K562 (cell line): ENCODE data around the gene SMIM35. TPM values are rescaled to one million over a fixed set of nuclear protein-coding genes. Genes with fewer than 3 reads are reported as not detected.

Experiments used
- BCOR ChIP-seq: fragments of 450-650 bp; IDR thresholded peaks from 2 replicates; pipeline ENCODE4 v1.6.1; 2016
- CHD2 ChIP-seq: IDR thresholded peaks from 2 replicates; pipeline ENCODE4 v1.6.1; 2011; ENCODE audit warnings: low read depth, low read length
- CREB3L1 ChIP-seq: fragments of 450-650 bp; IDR thresholded peaks from 2 replicates; pipeline ENCODE4 v1.6.1; 2014; ENCODE audit warnings: low read depth, mild to moderate bottlenecking, moderate library complexity, borderline replicate concordance
- DDX20 ChIP-seq: fragments of 450-650 bp; IDR thresholded peaks from 2 replicates; pipeline ENCODE4 v1.6.1; 2016; ENCODE audit warnings: missing genetic modification characterization, low read depth, mild to moderate bottlenecking, missing compliant biosample characterization, moderate library complexity
- DPF2 ChIP-seq: fragments of 450-650 bp; IDR thresholded peaks from 2 replicates; pipeline ENCODE4 v1.6.1; 2016
- ELF2 ChIP-seq: fragments of 250-450 bp; sonication (Bioruptor Pico); IDR thresholded peaks from 2 replicates; pipeline ENCODE4 v1.5.0; 2021; ENCODE audit warnings: mild to moderate bottlenecking
- HDAC1 ChIP-seq, 2 experiments: fragments of 450-650 bp; IDR thresholded peaks; 2 replicates each; pipeline ENCODE4 v1.6.1; 2016 to 2017; ENCODE audit warnings: inconsistent platforms in 1 of 2, mild to moderate bottlenecking in 1 of 2, moderate library complexity in 1 of 2
- HLTF ChIP-seq: fragments of 450-650 bp; IDR thresholded peaks from 2 replicates; pipeline ENCODE4 v1.6.1; 2016
- ILF3 ChIP-seq: fragments of 450-650 bp; IDR thresholded peaks from 2 replicates; pipeline ENCODE4 v1.6.1; 2018; ENCODE audit warnings: antibody characterized with exemption, mild to moderate bottlenecking, moderate library complexity, borderline replicate concordance
- KAT2B ChIP-seq: IDR thresholded peaks from one replicate; pipeline ENCODE4 v1.6.1; 2012; ENCODE audit warnings: low read depth, mild to moderate bottlenecking, control low read depth, inconsistent platforms, low read length, moderate library complexity
- LCOR ChIP-seq: sonication (generic); formaldehyde crosslinking; IDR thresholded peaks from 2 replicates; pipeline ENCODE4 v1.8.0; 2022; ENCODE audit warnings: mild to moderate bottlenecking, missing genetic modification reagents
- MTA1 ChIP-seq: fragments of 450-650 bp; IDR thresholded peaks from 2 replicates; pipeline ENCODE4 v1.6.1; 2017; ENCODE audit warnings: borderline replicate concordance
- PTBP1 ChIP-seq: fragments of 200-400 bp; formaldehyde crosslinking; IDR thresholded peaks from 2 replicates; pipeline ENCODE4 v1.6.1; 2017; ENCODE audit warnings: low read depth, low read length
- RB1 ChIP-seq: fragments of 450-650 bp; IDR thresholded peaks from 2 replicates; pipeline ENCODE4 v1.6.1; 2017; ENCODE audit warnings: low read depth, mild to moderate bottlenecking
- RBM22 ChIP-seq: fragments of 200-400 bp; formaldehyde crosslinking; IDR thresholded peaks from 2 replicates; pipeline ENCODE4 v1.6.1; 2018; ENCODE audit warnings: low read length, low read depth; ENCODE audit not compliant: poor library complexity, severe bottlenecking
- SIN3B ChIP-seq: fragments of 450-650 bp; IDR thresholded peaks from 2 replicates; pipeline ENCODE4 v1.6.1; 2017; ENCODE audit warnings: low read depth, mild to moderate bottlenecking, moderate library complexity
- SMARCA4 ChIP-seq: fragments of 450-650 bp; IDR thresholded peaks from 2 replicates; pipeline ENCODE4 v1.6.1; 2016
- SPI1 ChIP-seq: IDR thresholded peaks from 2 replicates; pipeline ENCODE4 v1.6.1; 2011; ENCODE audit warnings: low read depth, low read length, control low read depth, borderline replicate concordance
- TEAD1 ChIP-seq, 2 experiments: fragments of 450-650 bp in 1 of 2; sonication (generic) in 1 of 2; formaldehyde crosslinking; IDR thresholded peaks; 2 replicates each; pipeline versions ENCODE4 v1.4.0 to v1.8.0; 2020 to 2022; ENCODE audit warnings: mild to moderate bottlenecking in 2 of 2, missing genetic modification reagents in 1 of 2
- TFAM ChIP-seq: fragments of 250-450 bp; sonication (Bioruptor Pico); conservative IDR thresholded peaks from 2 replicates; pipeline ENCODE4 v1.5.0; 2021; ENCODE audit warnings: mild to moderate bottlenecking, moderate library complexity
- ZBTB8A ChIP-seq: fragments of 450-650 bp; IDR thresholded peaks from 2 replicates; pipeline ENCODE4 v1.6.1; 2018; ENCODE audit warnings: mild to moderate bottlenecking, moderate library complexity; ENCODE audit not compliant: partially characterized antibody
- ZNF134 ChIP-seq: fragments of 250-450 bp; sonication (Bioruptor Pico); conservative IDR thresholded peaks from 2 replicates; pipeline ENCODE4 v1.4.0; 2020
- ZNF239 ChIP-seq: fragments of 250-450 bp; sonication (Bioruptor Pico); IDR thresholded peaks from 2 replicates; pipeline ENCODE4 v1.4.0; 2020; ENCODE audit warnings: mild to moderate bottlenecking
- ZNF384 ChIP-seq: IDR thresholded peaks from 2 replicates; pipeline ENCODE4 v1.6.1; 2012; ENCODE audit warnings: low read depth, low read length, improper control_type of control experiment
- ZNF766 ChIP-seq: fragments of 200-800 bp; sonication (Bioruptor generic); conservative IDR thresholded peaks from 2 replicates; pipeline ENCODE4 v1.6.1; 2016; ENCODE audit warnings: missing genetic modification characterization, missing compliant biosample characterization
- polyA plus RNA-seq, 8 experiments: library from polyadenylated mRNA; depleted of rRNA in 4 of 8; stranded (reverse) in 5 of 8; unstranded in 3 of 8; fragments of >200 nt; fragmentation: Nextera tagmentation in 2 of 8; fragmentation: Illumina TruSeq in 1 of 8; extraction: Ambion mirVana in 2 of 8; extraction: Trizol in 1 of 8; gene quantifications; 2 replicates each; pipeline versions ENCODE4 v1.2.1 to v1.2.3, GENCODE V29; 2011 to 2014; ENCODE audit warnings: inconsistent platforms in 1 of 8, missing spikeins in 1 of 8
- total RNA-seq, 7 experiments: library from RNA; depleted of rRNA in 6 of 7; stranded (reverse); fragments of >200 nt in 6 of 7; fragmentation: Illumina TruSeq in 2 of 7; extraction: Trizol in 2 of 7; gene quantifications; 2 replicates each; pipeline versions ENCODE4 v1.2.1 to v1.2.3, GENCODE V29; 2011 to 2021; ENCODE audit warnings: low replicate concordance in 1 of 7
- TF ChIP-seq, protein P1 (sequence below): fragments of 450-650 bp; formaldehyde crosslinking; IDR thresholded peaks from 2 replicates; pipeline ENCODE4 v1.4.0; 2020; ENCODE audit warnings: mild to moderate bottlenecking, moderate library complexity

SMIM35 gene
- total and polyA plus RNA-seq, 9 of the 15 experiments (the other 6 are each of a cell fraction or from before 2014, with no cell fraction given) = 0.03 TPM; not detected in 7

- TF ChIP-seq, protein P1, sequence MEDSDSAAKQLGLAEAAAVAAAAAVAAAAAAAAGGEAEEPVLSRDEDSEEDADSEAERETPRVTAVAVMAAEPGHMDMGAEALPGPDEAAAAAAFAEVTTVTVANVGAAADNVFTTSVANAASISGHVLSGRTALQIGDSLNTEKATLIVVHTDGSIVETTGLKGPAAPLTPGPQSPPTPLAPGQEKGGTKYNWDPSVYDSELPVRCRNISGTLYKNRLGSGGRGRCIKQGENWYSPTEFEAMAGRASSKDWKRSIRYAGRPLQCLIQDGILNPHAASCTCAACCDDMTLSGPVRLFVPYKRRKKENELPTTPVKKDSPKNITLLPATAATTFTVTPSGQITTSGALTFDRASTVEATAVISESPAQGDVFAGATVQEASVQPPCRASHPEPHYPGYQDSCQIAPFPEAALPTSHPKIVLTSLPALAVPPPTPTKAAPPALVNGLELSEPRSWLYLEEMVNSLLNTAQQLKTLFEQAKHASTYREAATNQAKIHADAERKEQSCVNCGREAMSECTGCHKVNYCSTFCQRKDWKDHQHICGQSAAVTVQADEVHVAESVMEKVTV (CRISPR knock-in tag) = no peak
- no peak for TF ChIP-seq KAT2B
- TF ChIP-seq PTBP1 = no peak
- TF ChIP-seq ZNF766 (CRISPR knock-in tag) = no peak
- no peak for TF ChIP-seq SIN3B
- no peak for TF ChIP-seq ZNF239 (CRISPR knock-in tag)
- TF ChIP-seq SMARCA4 = peak; percentile 81
- 0 out of 2 replicates have a peak, but pooled peaks have one; percentile 20 for TF ChIP-seq BCOR
- TF ChIP-seq HDAC1 (IDR thresholded peaks at IDR 0.05) = peak in 1 of 2 experiments; percentile 52; a peak in 2 of 4 replicates
- no peak for TF ChIP-seq ILF3
- no peak for TF ChIP-seq ZBTB8A
- no peak for TF ChIP-seq RB1
- TF ChIP-seq SPI1 = 0 out of 2 replicates have a peak, but pooled peaks have one; percentile 31
- 0 out of 2 replicates have a peak, but pooled peaks have one; percentile 33 for TF ChIP-seq MTA1
- TF ChIP-seq TEAD1 (CRISPR knock-in tag; IDR thresholded peaks at IDR 0.05) = no peak
- TF ChIP-seq CREB3L1 = no peak
- no peak for TF ChIP-seq LCOR
- TF ChIP-seq DDX20 (tag) = no peak
- no peak for TF ChIP-seq ZNF134 (CRISPR knock-in tag)
- TF ChIP-seq TFAM (CRISPR knock-in tag) = no peak
- TF ChIP-seq RBM22 = no peak
- TF ChIP-seq ZNF384 = peak; percentile 45; the same call in 1 of the 2 replicates
- peak; percentile 77 for TF ChIP-seq DPF2
- no peak for TF ChIP-seq ELF2
- TF ChIP-seq CHD2 = no peak
- TF ChIP-seq HLTF = 0 out of 2 replicates have a peak, but pooled peaks have one; percentile 65
These were observed 12.6 kb downstream of the SMIM35 start (continued) for GRCh38 chr11:118074091-118074685.
